ENCODE measurements around the gene MRPL52.
A peak's percentile ranks its signal among the peaks of the same experiment; 100 is the strongest.
"Not testable (repeated sequence)": the region's sequence is repeated elsewhere in the genome, so short reads cannot be mapped to it uniquely, and the experiment has no call there.

The MRPL52 gene

DNA sequence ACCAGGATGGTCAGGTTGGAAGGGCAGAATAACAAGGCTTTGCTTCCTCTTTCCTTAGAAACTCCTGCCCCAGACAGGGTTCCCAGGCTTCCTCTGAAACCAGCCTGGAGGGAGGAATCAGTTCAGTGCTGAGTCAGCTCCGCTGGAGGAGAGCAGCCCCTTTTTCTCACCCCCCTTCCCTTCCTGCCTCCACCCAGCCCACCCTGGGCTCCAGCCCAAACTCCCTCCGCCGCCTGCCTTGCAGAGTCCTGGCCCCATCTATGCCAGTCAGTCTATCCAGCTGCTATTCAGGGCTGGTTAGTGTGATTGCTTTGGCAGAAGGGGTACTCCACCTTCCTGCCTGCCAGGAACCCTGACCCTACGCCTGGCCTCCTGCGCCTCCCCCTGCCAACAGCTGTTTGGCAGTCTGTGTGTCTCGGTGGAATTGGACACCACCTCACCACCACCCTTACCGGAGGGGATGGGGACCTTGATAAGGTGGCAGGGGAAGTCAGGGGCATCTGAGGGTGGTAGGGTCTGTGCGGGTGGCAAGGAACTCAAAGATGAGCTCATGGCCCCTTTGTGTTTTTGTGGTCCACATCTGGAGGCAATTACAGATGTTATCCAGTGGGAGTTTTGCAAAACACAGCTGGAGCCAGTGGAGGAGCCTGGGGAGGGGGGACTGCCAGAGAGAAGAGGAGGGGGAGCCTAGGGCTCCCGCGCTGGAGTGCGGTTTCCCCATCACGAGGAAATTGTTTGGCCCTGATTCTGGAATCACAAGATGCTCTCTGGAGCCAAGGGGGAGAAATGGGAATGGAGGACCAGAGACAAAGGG, 18.9 kb downstream of the MRPL52 start:
- peak in 10 of 42 donors; percentile 19 to 67 (median 38) for DNase-seq
- intact Hi-C loops (cut with DNase I) = no loop called here

DNA sequence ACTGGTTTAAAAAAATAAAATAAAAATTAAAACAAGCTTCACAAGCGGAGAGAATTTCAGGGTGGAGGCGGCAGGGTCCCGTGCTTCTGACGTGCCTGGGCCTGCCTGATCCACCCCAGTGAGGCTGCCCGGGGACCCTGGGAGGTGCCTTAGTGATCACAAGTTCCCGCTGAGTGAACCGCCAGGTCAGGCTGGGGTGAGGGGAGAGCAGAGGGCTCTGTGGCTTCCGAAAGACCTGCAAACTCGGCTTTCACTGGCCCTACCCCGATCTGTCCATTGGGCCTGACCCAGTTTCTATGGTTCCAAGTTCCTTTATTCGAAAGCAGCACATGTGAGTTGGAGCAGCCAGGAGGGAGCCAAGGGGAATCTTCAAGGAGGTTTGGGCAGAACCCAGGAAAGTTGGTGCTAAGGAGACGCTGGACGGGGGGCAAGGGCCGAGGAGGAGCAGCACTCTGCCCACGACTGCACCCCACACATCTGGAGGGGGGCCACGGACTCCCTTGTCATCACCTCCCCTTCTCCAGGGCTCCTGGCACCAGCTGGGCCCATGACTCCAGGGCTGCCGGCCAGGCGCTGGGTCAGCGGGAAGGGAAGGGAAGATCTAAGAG, 19.6 kb downstream of the MRPL52 start:
- intact Hi-C loops (cut with DNase I) = no loop called here

DNA sequence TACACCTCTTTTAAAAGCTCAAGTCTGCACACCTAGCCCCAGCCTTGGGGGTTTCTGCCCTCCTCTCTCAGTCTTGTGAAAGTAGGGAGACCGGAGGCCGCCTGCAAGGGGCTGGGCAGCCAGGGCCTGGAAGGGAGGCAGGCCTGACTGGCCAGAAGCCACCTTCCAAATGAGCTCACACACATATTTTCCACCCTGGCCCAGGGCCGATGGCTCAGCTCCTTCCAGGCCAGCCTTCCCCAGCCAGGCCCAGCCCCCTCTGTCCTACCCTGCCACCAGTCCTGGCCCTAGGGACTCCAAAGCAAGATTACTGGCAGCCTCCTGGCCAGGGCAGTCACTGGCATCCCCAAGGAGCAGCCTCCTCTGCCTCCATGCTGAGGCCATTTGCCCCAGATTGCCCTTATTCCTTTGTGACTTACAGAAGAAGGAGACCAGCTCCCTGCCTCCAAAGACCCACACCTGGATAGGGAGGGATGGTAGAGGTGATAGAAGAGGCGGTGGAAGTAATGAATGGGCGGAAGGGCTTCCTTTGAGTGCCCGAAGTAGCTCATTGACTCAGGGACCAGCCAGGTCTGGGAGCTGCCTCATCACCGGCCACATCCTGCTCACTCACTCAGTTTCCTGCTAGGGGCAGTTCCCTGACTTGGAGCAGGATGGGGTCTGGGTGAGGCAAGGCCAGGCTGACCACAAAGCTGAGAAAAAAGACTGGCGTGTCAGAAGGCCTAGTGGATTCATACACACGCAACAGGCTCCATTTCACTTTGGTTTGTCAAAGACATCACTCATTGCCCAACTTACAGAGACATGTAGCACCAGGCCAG, 21.5 kb downstream of the MRPL52 start:
- peak in 36 of 42 donors; percentile 29 to 85 (median 68) for DNase-seq
- intact Hi-C loops (cut with DNase I) = loop anchor here (2.0 to 10.0 kb wide), 2 partner anchors 28 to 266 kb away; partner anchors contain the start of gene DAD1

More for the DNA sequence above, 19.6 kb downstream of the MRPL52 start:
- peak in 20 of 42 donors; percentile 19 to 68 (median 40) for DNase-seq

DNA sequence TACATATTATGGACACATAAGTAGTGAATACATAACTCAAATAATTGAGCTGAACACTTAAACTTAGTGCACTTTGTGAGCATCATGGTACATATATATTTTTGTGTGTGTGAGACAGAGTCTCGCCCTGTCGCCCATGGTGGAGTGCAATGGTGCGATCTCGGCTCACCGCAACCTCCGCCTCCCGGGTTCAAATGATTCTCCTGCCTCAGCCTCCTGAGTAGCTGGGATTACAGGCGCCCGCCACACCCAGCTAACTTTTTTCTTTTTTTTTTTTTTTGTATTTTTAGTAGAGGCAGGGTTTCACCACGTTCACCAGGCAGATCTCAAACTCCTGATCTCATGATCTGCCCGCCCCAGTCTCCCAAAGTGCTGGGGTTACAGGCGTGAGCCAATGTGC, 22.5 kb downstream of the MRPL52 start:
- intact Hi-C loops (cut with DNase I) = loop anchor here (10.0 kb wide), 1 partner anchor 267 kb away; the partner anchor contains the start of gene DAD1
- not testable (repeated sequence) for DNase-seq

DNA sequence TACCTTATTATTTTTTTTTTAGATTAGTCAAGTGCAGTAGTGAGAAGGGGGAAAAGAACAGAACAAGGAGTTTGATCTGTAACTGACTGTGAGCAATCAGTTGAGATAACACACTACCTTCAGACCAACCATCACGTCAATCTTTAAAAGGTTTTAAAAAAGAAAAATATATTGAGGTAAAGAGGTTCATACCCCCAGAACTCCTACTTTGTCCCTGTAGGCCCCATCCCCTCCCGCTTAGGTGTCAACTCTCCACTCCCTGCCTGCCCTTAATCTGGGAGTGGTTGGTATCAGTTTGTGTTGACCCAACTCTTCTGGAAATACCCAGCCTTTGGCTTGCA, 22.9 kb downstream of the MRPL52 start:
- DNase-seq = no peak
- intact Hi-C loops (cut with DNase I) = loop anchor here (10.0 kb wide), 1 partner anchor 268 kb away; the partner anchor contains the start of gene DAD1

DNA sequence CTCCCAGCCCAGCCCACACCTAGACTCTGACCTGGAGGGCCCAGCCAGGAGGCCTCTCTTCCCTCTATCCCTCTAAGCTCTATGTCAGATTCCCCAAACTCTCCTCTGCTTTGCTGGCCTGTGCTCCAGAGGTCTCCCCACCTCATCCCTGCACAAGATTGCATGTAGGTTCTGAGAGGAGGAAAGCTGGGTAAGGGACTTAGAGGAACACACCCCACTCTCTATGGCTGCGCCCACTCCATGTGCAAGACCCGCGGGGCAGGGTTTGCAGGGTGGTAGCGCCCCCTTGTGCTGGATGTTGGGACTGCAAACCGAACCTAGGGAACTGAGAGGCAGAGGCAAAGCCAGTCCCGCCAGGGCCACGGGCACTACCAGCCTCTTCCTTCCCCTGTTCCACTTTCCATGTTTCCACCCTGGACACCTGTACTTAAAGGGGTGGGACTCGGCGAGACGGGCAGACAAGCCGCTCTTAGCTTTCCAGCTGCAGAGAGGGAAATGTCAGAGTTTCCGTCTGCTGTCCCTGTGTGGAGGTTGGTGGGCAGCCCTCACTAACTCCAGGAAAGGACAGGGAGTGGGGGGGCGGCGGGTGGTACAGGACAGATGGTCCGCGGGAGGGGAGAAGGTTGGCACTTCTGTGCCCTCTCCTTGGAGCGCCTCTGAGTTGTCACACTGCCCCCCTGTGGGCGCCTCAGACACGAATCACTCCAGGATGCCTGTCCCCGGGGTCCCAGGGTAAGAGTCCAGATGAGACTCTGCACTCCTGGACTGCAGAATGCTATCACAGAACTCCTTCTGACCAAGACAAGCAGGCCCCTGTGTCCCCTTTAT, 23.5 kb downstream of the MRPL52 start:
- intact Hi-C loops (cut with DNase I) = loop anchor here (10.0 kb wide), 1 partner anchor 268 kb away; the partner anchor contains the start of gene DAD1
- DNase-seq = peak; percentile 69 to 97 (median 90)

DNA sequence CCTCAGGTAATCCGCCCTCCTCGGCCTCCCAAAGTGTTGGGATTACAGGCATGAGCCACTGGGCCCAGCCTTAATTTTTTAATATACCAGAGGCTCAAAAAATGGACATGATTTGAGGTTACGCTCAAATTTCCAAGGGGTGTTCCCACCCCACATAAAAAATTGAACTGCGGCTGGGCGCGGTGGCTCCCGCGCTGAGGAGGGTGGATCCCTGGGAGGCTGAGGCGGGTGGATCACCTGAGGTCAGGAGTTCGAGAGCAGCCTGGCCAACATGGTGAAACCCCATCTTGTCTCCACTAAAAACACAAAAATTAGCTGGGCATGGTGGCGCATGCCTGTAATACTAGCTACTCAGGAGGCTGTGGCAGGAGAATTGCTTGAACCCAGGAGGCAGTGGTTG, 24.6 kb downstream of the MRPL52 start:
- intact Hi-C loops (cut with DNase I) = loop anchor here (10.0 kb wide), 1 partner anchor 269 kb away; the partner anchor contains the start of gene DAD1
- not testable (repeated sequence) for DNase-seq

DNA sequence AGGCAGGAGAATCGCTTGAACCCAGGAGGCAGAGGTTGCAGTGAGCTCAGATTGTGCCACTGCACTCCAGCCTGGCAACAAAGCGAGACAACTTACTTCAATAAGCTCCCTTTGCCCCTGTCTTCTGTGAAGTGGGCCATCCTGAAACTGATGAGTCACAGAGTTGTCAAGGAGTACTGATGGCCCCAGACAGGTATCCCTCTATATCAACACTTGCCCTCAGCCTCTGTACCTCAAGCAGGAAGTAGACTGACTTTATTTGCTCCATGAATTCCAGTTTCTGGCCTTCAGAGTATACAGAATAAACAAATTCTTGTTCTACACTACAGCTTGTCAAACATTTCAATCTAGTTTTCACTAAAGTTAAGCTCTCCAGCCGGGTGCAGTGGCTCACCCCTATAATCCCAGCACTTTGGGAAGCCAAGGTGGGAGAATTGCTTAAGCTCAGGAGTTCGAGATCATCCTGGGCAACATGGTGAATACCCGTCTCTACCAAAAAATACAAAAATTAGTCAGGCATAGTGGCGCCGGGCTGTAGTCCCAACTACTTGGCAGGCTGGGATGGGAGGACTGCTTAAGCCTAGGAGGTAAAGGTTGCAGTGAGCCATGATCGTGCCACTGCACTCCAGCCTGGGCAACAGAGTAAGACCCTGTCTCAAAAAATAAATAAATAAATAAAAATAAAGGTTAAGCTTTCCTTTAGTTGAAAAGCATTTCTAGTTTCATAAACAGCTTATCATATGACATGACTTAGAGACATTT, 25.5 kb downstream of the MRPL52 start:
- intact Hi-C loops (cut with DNase I) = loop anchor here (10.0 kb wide), 1 partner anchor 270 kb away; the partner anchor contains the start of gene DAD1
- no peak for DNase-seq

DNA sequence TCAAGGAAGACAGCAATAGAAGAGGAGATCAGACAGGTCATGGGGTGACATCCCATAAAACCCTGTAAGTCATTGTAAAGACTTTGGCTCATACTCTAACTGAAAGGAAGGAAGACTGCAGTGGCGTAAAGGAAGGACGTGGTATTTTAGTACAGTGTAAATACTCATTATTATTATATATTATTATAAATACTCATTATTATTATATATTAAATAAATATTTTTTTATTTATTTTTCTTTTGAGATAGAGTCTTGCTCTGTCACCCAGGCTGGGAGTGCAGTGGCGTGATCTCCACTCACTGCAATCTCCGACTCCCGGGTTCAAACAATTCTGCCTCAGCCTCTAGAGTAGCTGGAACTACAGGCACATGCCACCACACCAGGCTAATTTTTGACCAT, 26.7 kb downstream of the MRPL52 start:
- no peak for DNase-seq
- intact Hi-C loops (cut with DNase I) = loop anchor here (10.0 kb wide), 1 partner anchor 272 kb away; the partner anchor contains the start of gene DAD1

DNA sequence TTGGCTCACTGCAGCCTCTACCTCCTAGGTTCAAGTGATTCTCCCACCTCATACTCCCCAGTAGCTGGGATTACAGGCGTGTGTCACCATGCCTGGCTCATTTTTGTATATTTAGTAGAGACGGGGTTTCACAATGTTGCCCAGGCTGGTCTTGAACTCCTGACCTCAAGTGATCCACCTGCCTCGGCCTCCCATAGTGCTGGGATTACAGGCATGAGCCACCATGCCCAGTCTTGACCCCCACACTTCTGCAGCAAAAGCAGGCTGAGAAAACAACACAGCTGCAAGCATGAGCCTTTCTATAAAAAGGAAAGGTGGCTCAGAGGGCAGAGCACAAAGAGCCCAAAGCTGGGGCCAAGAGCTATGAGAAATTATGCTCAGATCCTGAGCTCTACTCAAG, 30.7 kb downstream of the MRPL52 start:
- intact Hi-C loops (cut with DNase I); DNase-seq: not testable (repeated sequence)

DNA sequence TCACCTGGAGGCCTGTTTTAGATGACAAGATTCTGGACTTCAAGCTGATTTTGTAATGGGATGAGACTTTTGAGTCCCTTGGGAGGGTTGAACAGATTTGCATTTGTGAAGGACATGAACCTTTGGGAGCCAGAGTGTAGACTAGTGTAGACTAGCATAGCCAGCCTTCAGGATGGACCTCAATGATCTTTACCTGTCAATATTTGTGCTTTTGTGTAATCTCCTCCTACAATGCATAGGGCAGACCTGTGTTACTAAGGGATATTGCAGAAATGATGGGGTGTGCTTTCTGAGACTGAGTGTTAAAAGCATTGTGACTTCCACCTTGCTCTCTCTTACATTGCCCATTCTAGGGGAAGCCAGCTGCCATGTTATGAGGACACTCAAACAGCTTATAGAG, 32.0 kb downstream of the MRPL52 start:
- no peak for DNase-seq
- intact Hi-C loops (cut with DNase I) = no loop called here

DNA sequence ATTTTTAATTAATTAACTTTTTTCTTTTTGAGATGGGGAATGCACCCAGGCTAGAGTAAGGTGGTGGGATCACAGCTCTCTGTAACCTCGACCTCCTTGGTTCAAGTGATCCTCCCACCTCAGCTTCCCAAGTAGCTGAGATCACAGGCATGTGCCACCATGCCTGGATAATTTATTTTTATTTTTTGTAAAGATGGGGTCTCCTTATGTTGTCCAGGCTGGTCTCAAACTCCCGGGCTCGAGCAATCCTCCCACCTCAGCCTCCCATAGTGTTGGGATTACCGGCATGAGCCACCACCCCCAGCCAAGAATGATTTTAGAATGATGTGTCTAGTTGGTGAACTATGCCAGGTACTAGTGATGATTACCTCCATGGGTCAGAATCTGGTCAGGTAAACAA, 35.3 kb downstream of the MRPL52 start:
- no peak for DNase-seq

DNA sequence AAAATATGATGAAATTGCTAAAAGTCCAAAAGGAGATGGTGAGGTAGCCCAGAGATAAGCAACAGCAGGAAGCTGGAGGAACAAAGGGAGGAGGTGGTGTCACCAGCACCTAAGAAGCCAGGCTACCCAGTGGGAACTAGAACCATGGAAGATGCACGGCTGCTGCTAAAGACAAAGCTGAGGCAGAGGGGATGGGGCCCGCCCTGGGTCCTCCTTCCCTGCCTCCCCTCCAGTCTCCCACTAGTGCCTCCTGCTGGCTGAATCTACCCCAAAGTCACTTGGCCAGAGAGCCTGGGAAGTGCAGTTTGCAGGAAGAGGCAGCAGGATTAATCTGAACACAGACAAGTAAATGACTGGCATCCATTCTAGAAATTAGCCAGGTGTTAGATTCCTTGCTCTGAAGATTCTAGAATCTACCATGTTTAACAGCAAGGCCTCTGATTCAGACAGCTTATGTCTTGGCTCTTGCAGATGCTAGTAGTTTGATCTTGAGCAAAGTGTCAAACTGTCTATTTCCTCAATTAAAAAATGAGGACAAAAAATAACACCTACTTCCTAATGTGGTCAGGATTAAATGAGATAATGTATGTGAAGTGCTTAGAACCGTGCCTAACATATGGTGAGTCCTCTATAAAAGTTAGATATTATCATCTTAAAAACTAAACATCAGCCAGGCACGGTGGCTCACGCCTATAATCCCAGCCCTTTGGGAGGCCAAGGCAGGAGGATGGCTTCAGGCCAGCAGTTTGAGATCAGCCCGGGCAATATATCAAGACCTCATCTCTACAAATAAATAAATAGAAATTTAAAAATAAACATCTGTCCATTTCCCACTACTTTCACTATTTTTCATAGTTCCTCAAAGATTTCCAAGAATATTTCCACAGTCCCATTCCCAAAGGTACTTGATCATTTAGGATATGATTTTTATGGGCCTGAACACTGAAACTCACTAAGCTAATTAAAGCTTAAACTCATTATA, 36.0 kb downstream of the MRPL52 start:
- intact Hi-C loops (cut with DNase I) = no loop called here

More for the DNA sequence above, 35.3 kb downstream of the MRPL52 start:
- intact Hi-C loops (cut with DNase I) = no loop called here

DNA sequence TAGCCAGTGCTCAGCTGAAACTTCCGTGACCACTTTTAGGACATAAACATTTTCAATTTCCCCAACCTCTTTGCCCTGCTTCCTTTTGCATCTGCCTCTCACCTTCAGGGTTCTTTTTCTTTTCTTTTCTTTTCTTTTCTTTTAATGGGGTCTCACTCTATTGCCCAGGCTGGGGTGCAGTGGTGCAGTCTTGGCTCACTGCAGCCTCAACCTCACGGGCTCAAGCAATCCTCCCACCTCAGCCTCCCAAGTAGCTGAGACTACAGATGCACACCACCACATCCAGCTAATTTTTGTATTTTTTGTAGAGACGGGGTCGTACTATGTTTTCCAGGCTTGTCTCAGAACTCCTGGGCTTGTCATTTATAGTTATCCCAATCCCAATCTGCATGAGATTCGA, 37.2 kb downstream of the MRPL52 start:
- DNase-seq = no peak
- intact Hi-C loops (cut with DNase I) = no loop called here

More for the DNA sequence above, 36.0 kb downstream of the MRPL52 start:
- DNase-seq = no peak

DNA sequence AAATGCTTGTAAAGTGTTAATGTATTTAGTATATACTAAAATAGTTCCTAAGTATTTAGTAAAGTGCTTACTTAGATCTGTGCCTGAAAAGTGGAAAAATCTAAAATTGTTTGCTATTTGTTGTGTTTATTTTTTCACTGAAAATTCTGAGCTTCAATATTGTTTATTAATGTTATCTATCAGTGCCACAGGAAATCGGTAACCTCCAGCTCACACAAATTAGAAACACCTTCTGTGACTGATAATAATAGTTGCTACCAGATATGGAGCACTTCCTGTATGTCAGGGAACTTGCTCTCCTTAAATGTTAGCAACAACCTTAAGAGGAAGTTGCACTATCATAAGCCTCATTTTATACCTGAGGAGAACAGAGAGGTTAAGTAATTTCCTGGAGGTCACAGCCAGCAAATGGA, 41.1 kb downstream of the MRPL52 start:
- DNase-seq = no peak
- intact Hi-C loops (cut with DNase I) = no loop called here

DNA sequence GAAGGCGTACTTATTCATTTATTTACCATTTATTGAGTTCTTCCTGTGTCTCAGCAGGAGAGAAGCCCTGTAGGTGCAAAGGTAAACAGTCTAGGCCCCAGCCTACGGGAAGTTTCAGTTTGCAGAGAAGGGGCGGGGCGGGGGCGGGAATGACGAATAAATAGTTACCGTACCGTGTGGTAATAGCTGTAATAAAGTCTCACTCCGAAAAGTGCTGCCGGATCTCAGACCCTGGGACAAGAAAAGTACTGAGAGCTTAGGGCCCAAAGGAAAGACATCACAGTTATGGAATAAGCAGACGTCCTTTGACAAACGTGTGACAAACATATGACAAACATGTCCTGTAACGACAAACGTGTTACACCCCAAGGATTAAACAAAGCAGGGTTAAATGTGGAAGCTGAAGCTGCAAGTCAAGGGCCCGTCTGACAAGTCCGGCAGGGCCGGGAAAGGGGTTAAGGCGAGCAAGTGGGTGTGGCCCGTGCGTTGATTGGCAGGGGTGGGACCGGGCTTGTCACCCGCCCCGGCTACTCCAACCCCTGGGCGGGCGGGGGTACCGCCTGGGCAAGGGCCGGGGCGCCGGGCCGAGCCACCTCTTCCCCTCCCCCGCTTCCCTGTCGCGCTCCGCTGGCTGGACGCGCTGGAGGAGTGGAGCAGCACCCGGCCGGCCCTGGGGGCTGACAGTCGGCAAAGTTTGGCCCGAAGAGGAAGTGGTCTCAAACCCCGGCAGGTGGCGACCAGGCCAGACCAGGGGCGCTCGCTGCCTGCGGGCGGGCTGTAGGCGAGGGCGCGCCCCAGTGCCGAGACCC, 41.7 kb downstream of the MRPL52 start, which contains the start of gene LRP10:
TSS of gene LRP10 (plus strand) at position 517 of the 809 bp plus-strand sequence. CDS start 564 bp downstream, outside the sequence.
- intact Hi-C loops (cut with DNase I) = no loop called here
- peak; percentile 80 to 96 (median 92) for DNase-seq
